GM19035 (cell line): ENCODE measurements around the gene SPACA5.
"Not testable (repeated sequence)": the region's sequence is repeated elsewhere in the genome, so short reads cannot be mapped to it uniquely, and the experiment has no call there.

Experiments used
- ATAC-seq: cut with Tn5 transposase; IDR thresholded peaks from one replicate; pipeline ENCODE4 v1.9.1; 2021; ENCODE audit not compliant: unreplicated experiment

SPACA5 gene

DNA sequence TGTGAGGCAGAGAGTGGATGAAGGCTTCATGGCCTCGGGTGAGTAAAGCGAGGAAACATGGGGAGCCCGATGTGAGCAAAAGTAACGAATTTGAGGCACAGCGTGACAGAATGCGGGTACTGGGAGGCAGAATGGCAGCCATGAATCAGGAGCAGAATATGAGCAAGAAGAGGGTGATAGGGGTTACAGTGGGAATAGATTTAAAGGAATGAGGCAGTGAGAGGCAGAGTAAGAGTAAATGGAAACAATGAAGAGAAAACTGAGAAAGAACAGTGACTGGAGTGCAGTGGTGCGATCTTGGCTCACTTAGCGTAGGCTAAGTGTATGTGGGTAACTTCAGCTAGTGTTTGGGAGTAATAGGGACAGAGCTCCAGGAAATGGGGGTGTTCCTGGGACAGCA is at the start of gene SPACA5:
Gene SPACA5, plus strand, starts transcription at position 301 of the 400 bp plus-strand sequence. CDS start 815 bp downstream, outside the sequence.
- ATAC-seq, result not testable (repeated sequence)

DNA sequence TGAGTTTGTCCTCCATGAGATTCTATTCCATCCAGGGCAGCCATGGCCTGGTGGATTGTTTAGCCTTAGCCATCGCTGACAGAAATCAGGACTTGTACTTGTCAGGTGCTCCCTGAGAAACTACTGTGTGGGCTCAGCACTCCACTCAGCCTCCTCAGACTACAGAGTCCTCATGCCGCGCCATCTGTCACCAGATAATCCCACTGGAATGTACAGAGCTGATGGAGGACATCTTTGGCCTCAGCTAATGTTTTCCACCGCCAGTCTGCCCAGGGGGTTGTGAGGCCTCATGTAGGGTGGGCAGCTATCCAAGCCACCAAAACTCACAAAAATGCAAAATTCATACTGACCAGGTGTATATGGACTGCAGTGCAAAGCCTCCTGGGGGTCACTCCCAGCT is 48.6 kb upstream of the SPACA5 start:
- ATAC-seq, result not testable (repeated sequence)

DNA sequence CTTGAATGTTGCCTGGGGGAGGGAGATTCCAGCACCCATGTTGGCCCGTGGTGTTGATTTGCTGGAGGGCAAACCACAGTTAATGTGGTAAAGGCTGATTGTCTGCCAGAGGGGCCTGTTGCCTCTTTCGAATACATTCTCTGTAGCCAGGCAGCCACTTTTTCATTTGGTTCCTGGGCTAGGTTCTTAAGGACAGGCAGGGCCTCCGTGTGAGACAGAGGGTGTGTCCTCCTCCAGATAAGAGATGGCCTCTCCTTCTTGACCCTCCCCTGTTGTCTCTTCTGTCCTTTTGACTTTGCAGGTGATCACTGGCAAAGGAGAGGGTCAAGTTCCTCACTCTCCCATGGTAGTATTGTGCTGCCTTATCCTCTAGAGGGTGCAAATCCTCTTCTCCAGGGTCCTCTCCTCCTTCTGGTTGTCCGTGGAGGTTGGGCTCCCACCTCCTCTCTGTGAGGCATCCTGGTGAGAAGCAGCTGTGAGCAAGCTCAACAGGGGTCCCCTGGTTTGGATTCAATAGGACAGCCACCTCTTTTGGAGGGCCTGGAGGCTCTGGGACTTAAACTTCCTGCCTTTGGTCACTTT is 47.9 kb upstream of the SPACA5 start:
- no peak for ATAC-seq

DNA sequence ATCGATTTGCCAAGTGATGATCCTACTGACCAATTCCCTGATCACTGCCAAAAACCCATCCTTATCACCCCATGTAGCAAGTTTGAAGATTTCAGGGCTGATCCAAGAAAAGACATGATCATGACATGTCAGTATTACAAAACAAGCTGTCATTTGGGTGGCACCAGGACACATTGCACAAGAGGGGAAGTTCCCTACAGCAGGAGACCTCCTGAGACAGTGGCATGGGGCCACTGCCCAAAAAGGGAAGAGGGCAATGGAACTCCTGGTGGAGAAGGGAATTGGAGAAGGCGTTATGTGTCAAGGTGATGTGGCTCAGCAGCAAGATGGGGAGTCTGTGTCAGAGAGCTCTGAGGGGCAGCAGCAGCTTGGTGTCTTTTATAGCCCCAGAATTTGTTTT is 46.4 kb upstream of the SPACA5 start:
- ATAC-seq, result no peak

DNA sequence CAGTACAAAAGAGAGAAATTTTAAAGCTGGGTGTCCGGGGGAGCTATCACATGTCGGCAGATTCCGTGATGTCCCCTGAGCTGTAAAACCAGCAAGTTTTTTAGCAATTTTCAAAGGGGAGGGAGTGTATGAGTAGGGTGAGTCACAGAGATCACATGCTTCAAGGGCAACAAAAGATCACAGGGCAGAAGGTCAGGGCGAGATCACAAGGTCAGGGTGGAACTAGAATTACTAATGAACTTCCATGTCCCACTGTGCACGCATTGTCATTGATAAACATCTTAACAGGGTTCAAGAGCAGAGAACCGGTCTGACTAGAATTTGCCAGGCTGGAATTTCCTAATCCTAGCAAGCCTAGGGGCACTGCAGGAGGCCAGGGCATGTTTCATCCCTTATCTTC is 45.0 kb upstream of the SPACA5 start:
- ATAC-seq, result not testable (repeated sequence)

DNA sequence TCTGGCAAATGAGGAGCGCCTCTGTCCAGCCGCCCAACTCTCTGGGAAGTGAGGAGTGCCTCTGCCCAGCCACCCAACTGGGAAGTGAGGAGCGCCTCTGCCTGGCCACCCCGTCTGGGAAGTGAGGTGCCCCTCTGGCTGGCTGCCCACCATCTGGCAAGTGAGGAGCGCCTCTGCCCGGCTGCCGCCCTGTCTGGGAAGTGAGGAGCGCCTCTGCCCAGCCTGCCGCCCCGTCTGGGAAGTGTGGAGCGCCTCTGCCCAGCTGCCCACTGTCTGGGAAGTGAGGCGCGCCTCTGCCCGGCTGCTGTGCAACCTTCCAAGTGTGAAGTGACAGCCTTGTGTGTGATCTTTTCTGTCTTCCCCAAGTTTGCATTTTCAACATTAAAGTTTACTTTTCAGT is 41.3 kb upstream of the SPACA5 start:
- ATAC-seq, result not testable (repeated sequence)

DNA sequence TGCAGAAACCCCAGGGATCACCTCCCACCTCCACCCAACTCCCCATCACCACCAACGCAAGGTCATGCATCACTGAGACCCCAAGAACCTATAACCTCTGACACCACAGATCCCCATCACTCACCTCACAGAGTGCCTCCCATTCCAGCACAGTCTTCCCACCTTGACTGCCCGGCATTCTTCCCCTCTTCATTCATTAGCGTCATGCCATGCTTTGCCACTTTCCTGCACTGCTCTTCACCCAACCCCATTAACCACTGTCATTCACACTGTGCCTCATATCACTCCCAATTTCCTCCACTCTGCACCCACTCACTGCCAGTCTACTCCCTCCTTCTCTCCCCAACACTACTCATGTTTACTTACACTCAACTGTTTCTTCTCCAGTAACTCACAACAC is 33.6 kb upstream of the SPACA5 start:
- ATAC-seq, result no peak

DNA sequence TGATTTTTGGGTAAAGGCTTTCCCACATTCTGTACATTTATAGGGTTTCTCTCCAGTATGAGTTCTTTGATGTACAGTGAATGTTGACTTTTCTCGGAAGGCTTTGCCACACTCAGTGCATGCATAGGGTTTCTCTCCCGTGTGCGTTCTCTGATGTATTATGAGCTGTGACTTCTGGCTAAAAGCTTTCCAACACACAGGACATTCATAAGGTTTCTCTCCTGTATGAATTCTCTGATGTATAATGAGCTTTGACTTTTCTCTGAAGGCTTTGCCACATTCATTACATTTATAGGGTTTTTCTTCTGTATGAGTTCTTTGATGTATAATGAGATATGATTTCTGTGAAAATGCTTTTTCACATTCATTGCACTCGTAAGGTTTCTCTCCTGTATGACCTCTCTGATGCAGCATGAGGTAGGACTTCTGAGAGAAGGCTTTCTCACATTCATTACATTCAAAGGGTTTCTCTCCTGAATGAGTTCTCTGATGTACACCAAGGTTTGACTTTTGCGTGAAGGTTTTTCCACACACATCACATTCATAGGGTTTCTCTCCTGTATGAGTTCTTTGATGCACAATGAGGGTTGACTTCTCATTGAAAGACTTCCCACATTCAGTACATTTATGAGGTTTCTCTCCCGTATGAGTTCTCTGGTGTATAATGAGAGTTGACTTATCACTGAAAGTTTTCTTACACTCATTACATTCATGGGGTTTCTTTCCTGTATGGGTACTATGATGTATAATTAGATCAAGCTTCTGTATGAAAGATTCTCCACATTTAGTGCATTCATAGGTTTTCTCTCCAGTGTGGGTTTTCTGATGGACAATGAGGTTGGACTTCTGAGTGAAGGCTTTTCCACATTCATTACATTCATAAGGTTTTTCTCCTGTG is 30.3 kb upstream of the SPACA5 start:
- no peak for ATAC-seq

DNA sequence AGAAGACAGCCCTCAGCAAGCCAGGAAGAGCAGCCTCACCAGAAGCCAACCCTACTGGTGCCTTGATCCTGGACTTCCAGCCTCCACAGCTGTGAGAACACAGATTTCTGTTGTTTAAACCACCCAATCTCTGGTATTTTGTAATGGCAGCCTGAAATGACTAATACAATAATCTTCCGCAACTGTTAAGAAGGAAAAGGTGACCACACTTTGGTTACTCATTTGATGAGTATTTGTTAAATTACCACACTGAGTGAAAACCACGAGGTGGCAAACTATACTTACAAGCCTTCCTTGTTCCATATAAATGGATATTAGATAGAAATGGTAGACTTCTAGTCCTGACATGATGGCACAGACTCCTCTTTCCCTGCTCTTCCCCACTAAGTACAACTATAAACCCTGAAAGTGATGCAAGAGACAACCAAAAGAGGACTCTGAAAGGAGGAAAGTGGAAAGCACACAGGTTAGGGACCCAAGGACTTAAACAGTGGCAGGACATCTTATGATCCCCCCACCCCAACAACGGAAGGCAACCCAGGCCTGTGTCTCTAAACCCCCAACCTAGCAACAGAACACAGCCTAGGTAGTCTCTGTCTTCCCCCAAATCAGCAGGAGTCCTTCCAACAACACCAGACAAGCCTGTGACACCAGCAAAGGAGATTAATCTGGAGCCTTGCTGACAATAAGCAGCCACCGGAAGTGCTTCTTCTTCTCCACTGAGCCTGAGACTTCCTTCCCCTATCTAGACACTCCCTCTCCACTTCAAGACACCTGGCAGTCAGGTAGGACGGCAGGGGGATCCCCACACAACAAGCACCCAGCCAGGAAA is 15.3 kb upstream of the SPACA5 start:
- no peak for ATAC-seq

DNA sequence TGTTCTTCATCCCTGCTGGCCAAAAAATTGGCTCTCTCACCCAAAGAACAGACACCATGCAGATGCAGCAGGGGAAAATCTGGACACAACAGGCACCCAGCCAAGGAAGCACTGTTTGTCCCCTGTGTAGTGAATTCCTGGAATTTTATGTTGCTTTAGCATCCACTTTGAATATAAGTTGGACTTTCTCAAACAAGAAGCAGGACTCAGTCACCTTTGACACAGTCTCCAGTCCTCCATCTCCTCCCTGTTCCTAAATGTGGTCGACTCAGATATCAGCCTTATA is 14.8 kb upstream of the SPACA5 start:
- no peak for ATAC-seq

DNA sequence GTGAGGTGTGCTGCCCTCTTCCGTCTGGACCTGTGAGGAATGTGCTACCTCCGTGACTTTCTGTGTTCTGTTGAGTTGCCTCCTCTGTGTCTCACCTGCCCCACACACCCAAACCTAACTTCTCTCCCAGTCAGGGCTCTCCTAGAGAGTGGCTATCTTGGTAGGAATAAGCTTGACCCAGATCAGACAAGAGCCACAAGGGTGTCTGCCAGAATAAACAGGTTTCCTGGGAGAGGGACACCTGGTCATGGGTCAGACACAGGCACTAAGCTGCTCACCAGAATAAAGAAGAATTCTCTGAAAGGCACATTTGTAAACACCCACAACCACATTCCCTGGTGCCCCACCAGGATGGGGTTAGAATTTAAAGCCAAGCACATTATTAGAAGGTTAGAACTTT is 14.1 kb upstream of the SPACA5 start:
- no peak for ATAC-seq

DNA sequence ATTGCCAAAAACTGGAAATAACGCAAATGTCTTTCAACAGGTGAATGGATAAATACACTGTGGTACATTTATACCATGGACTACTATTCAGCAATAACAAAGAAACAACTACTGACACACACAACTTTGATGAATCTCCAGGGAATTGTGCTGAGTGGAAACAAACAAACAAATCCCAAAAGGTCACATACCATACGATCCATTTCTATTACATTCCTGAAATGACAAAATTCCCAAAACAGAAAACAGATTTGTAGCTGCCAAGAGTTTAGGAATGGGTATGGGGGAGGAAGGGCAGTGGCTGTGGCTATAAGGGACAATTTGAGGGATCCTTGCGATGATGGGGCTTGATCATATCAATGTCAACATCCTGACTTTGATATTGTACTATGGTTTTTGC is 5.5 kb upstream of the SPACA5 start:
- no peak for ATAC-seq

DNA sequence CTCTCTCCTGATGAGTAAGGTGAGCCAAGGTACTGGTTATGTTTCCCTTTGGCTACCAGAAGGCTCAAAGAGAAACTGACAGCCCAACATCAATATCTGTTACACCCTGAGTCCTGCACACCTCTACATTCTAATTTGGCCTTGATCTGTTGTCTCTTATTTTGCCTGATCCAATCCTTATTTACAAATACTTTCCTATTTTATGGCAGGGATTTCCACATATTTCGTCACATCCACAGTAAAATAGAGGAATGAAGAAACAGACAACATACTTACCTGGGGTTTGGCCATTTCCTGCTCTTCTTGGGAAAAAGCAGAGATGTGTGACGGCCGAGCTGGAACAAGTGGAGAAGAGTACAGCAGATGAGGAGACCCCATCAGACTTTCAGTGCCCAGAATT is 4.5 kb upstream of the SPACA5 start:
- no peak for ATAC-seq

DNA sequence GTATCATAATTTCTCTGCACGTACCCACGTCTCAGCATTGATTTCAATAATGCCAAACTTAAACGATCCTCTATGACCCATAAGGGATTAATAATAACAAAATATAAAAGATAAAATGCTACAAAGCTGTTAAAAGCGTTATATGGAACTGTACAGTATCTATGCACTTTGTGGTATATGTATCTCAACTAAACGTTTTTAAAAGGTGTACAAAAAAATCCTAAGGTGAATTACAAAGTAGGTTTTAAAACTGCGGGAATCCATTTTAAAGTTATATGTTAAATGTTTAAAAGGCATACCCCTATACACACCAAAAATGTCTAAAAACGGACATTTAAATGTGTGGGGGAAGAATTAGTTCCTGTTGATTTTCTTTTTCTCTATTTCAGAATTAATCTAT is 3.9 kb upstream of the SPACA5 start:
- no peak for ATAC-seq

DNA sequence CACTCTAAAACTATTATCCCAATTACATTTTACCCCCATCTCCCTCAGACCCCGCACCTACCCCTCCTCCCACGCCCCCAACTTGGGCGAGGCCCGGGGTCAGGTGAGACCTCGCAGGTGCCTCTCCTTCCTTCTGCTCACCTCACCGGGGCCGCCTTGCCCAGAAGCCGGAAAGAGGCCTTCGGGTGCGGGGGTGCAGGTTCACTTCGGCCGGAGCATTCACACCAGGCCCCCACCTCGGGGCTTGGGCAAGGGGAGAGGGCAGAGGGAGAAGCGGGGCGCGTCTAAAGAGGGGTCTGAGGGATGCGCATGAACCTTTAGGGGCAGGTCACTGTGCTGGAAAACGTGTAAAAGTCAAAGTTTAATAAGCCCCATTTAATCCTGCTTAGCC is 3.4 kb upstream of the SPACA5 start:
- no peak for ATAC-seq

DNA sequence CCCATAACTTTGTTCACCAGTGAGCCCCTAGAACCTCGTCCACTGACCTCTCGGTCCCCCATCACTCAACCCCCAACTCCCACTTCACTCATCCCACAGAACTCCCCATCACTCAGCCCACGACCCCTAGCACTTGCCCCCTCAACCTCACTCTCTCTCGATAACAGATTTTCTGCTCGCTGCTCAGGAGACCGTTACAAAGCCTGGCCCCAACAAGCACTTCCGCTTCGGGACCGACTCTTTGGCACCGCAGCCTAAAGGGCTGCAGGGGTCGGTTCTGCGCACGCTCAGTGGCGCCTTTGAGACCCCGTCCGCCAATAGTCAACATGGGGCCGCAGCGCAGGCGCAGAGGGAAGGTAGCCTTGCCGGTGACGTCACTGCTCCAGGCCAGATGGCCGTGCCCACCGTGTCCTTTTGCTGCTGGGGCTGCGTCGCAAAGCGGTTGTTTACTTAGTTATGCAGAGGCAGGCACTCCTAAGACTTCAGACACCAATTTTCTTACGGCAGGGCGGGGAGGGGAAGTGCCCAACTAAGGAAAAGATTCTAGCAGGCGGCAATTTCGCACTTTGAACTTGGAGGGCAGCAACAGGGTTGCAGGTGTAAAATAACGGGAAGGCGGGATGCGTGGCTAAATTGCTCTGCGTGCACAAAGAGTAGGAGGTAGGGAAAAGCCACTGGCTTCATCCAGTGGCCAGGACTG is 2.9 kb upstream of the SPACA5 start, which contains the start of gene ZNF182:
Gene ZNF182, minus strand, starts transcription at position 232 of the 700 bp plus-strand sequence. CDS start 1,380 bp downstream, outside the sequence.
- ATAC-seq, result peak; percentile 94

DNA sequence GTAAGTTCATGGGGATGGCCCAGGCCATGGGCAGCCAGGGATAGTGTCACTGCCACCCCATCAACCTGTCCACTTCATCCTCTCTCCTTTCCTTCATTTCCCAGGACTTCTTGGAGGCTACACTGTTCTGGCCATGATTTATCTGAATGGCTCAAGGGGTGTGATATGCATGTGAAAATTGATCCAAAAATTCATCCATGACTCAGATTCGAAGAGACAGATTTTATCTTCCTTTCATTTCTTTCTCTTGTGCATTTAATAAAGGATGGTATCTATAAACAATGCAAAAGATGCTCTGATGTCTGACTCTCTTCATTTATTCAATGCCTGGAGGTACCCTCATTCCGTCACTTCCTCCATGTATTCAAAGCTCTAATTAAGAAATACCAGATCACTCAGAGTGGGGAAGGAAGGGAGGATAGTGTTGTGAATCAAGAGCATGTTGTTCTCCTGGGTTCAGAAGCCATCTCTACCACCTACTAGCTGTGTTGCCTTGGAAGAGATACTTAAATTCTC is 2.7 kb downstream of the SPACA5 start:
- not testable (repeated sequence) for ATAC-seq

DNA sequence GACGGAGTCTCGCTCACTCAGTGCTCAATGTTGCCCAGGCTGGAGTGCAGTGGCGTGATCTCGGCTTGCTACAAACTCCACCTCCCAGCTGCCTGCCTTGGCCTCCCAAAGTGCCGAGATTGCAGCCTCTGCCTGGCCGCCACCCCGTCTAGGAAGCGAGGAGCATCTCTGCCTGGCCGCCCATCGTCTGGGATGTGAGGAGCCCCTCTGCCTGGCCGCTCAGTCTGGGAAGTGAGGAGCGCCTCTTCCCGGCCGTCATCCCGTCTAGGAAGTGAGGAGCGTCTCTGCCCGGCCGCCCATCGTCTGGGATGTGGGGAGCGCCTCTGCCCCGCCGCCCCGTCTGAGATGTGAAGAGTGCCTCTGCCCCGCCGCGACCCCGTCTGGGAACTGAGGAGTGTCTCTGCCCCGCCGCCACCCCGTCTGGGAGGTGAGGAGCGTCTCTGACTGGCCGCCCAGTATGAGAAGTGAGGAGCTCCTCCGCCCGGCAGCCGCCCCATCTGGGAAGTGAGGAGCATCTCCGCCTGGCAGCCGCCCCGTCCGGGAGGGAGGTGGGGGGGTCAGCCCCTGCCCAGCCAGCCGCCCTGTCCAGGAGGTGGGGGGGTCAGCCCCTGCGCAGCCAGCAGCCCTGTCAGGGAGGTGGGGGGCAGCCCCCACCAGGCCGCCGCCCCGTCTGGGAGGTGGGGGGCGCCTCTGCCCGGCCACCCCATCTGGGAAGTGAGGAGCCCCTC is 10.0 kb downstream of the SPACA5 start:
- not testable (repeated sequence) for ATAC-seq

DNA sequence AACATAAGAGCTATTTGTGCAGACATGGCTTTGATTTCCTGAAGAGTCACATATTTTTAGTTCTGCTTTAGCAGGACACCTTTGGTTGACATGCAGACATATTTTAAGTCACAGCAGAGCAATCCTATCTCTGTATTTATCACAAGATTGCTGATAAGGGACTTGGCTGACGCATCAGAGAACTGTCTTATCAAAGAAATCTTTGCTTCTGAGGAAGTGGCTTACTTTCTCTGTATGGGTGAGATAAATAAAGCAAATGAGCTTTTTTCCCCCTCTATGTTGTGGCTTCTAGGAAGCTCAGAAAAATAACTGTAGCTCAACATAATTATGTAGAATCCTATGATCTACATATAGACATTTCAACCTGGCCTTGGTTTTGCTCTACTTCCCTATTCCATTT is 13.1 kb downstream of the SPACA5 start:
- not testable (repeated sequence) for ATAC-seq

DNA sequence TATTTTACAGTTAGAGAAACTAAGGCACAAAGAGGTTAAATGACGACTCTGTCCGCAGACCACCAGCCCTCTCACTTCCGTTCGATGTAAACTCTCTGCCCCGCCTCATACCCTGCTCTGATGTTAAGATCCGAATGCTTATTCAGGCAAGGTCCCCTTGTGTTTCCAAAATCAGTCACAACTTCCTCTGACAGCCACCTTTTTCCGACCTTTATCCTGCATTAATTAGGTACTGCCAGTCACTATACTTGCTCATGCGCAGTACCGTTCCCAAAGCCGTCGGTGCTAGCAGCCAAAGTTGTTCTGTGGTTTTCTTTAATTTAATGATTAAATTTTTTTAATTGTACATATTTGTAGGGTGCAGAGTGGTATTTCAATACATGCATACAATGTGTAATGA is 13.7 kb downstream of the SPACA5 start:
- ATAC-seq, result not testable (repeated sequence)
